HFFc6 (cell line): Measurements from ENCODE around the gene CHSY3. TPM values are rescaled to one million over a fixed set of nuclear protein-coding genes. Genes with fewer than 3 reads are reported as not detected.

Source experiments
- DNase-seq: peaks from one replicate; pipeline ENCODE4 v3.0.0-alpha.2; 2018
- H3K27ac Mint-ChIP-seq: 2 replicates; pipeline ENCODE4 v1.8.0; 2020; ENCODE audit warnings: mild to moderate bottlenecking, mixed read lengths
- H3K27me3 Mint-ChIP-seq: 2 replicates; pipeline ENCODE4 v1.8.0; 2021; ENCODE audit warnings: mild to moderate bottlenecking, moderate library complexity, mixed read lengths; ENCODE audit not compliant: insufficient read depth
- H3K36me3 Mint-ChIP-seq: 2 replicates; pipeline ENCODE4 v1.8.0; 2021; ENCODE audit warnings: low read depth, mixed read lengths
- H3K4me1 Mint-ChIP-seq: 2 replicates; pipeline ENCODE4 v1.8.0; 2020; ENCODE audit warnings: low read depth, mixed read lengths
- H3K4me3 Mint-ChIP-seq: 2 replicates; pipeline ENCODE4 v1.8.0; 2020; ENCODE audit warnings: mild to moderate bottlenecking, moderate library complexity, mixed read lengths
- H3K9me3 Mint-ChIP-seq: 2 replicates; pipeline ENCODE4 v1.8.0; 2020; ENCODE audit warnings: mild to moderate bottlenecking, mixed read lengths
- total RNA-seq, 6 experiments: library from RNA; stranded (reverse); fragmentation: NEBNext Ultra II Directional; extraction: Animal tissue kit (Norgen Biotek cat#: 25700); gene quantifications; 2 replicates in 1 of 6; 3 replicates in 5 of 6; pipeline ENCODE4 v1.2.3, GENCODE V29; 2021
- TF ChIP-seq, protein P1 (sequence below): fragments of 200-600 bp; sonication (generic); IDR thresholded peaks from 2 replicates; pipeline ENCODE4 v1.5.0; 2021; ENCODE audit warnings: antibody characterized with exemption, mild to moderate bottlenecking

Gene CHSY3
- total RNA-seq, 6 experiments from 2014 or later = 0.07 to 0.19 (median 0.07) TPM; not detected in 2

DNA sequence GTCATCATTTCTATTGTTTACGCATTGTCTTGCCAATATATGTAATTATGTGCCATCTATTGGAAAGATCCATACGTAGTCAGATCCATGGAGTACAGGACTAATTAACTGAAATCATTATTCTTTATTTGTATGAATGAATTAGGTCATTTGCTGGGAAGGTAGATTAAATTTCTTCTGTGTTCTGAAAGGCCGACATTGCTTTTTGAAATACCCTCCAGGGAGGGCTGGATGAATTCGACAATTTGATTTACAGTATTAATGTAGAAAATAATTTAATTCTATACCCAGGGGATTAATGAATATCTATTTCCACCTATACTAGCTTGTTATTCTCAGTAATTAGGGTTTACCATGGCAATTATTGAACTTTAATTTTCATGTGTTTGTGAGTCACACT, 117.6 kb downstream of the CHSY3 start:
- Mint-ChIP-seq H3K36me3 (peaks cover 5% of the 10 kb centered on the region; the same call in 1 of the 2 replicates), H3K4me3 (no peak overlapping the region), H3K4me1 (no peaks in the 10 kb centered on the region), H3K27ac (no peak overlapping the region), H3K27me3 (no peaks in the 10 kb centered on the region), H3K9me3 (peaks cover 38% of the 10 kb centered on the region)
- DNase-seq = no peak
- TF ChIP-seq, protein P1, sequence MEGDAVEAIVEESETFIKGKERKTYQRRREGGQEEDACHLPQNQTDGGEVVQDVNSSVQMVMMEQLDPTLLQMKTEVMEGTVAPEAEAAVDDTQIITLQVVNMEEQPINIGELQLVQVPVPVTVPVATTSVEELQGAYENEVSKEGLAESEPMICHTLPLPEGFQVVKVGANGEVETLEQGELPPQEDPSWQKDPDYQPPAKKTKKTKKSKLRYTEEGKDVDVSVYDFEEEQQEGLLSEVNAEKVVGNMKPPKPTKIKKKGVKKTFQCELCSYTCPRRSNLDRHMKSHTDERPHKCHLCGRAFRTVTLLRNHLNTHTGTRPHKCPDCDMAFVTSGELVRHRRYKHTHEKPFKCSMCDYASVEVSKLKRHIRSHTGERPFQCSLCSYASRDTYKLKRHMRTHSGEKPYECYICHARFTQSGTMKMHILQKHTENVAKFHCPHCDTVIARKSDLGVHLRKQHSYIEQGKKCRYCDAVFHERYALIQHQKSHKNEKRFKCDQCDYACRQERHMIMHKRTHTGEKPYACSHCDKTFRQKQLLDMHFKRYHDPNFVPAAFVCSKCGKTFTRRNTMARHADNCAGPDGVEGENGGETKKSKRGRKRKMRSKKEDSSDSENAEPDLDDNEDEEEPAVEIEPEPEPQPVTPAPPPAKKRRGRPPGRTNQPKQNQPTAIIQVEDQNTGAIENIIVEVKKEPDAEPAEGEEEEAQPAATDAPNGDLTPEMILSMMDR = no peak

DNA sequence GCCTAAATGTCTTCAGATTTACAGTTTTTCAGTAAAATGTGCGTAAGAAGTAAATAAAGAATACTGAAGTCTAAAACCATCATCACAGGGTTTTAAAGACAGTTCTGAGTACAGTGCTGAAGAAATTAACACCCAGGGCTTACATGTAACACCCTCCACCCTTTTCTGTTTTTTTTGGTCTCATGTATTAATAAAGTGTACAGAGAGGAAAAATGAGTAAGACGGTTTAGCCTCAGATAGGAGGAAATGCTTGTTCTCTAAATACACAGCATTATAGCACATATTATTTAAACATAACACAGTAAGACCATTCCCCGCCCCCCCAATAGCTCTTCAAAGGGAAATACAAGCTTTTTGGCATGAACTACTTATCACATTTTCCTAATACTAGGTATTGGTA, 119.3 kb downstream of the CHSY3 start:
- H3K27me3 Mint-ChIP-seq = no peaks in the 10 kb centered on the region
- no peak for DNase-seq
- H3K36me3 Mint-ChIP-seq = peaks cover 5% of the 10 kb centered on the region; the same call in 1 of the 2 replicates
- no peak overlapping the region for H3K27ac Mint-ChIP-seq
- H3K4me3 Mint-ChIP-seq = no peak overlapping the region
- H3K4me1 Mint-ChIP-seq = no peaks in the 10 kb centered on the region
- peaks cover 35% of the 10 kb centered on the region for H3K9me3 Mint-ChIP-seq
- TF ChIP-seq, protein P1 = no peak

DNA sequence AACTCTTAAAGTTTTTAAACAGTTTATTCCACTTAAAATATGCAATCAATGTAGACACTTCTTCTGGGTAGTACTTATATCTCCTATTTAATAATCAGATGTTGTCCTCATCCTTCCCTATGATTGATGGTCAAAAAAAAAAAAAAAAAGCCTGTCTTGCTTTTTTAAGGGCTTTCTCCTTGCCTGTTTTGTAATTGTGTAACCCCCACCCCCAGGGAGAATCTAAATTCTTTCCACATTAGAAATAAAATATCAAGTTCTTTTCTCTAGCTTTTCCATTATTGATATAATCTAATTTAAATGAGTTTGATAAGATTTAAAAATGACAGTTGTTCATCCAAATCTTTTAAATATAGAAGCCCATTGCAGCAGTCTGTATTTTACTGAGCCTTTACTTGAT, 119.7 kb downstream of the CHSY3 start:
- TF ChIP-seq, protein P1 = no peak
- H3K9me3 Mint-ChIP-seq = peaks cover 35% of the 10 kb centered on the region
- no peak for DNase-seq
- peaks cover 5% of the 10 kb centered on the region; the same call in 1 of the 2 replicates for H3K36me3 Mint-ChIP-seq
- H3K4me3 Mint-ChIP-seq = no peak overlapping the region
- no peaks in the 10 kb centered on the region for H3K4me1 Mint-ChIP-seq
- H3K27me3 Mint-ChIP-seq = no peaks in the 10 kb centered on the region
- H3K27ac Mint-ChIP-seq = no peak overlapping the region

DNA sequence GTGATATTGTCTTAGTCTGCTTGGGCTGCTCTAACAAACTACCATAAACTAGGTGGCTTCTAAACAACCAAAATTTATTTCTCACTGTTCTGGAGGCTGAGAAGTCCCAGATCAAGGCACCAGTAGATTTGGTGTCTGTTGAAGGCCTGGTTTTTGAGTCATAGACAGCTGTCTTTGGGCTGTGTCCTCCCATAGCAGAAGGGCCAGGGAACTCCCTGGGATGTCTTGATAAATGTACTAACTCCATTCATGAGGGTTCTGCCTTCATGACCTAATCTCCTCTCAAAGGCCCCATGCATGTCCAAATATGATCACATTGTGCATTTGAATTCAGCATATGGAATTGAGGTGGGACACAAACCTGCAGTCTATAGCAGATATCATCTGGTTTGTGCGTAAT, 121.2 kb downstream of the CHSY3 start:
- no peak overlapping the region for H3K27ac Mint-ChIP-seq

DNA sequence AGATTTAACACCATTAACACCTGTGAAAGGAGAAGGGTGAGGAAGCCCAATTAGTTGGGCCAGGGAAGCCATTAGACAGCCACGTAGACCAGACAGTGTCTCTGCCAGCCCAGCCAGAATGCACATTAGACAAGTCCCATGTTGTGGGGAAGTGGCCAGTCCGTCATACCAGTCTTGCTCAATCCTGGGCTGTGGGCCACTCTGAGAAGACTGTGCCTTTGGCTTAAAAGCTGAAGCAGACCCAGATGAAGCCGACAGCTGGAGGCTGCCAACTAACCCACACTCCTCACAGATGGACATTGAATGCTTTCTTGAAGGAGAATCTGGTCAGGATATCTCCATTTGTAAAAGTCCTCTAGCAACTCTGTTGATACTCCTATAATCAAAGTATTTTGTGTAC, 128.5 kb downstream of the CHSY3 start:
- Mint-ChIP-seq H3K4me3 (no peak overlapping the region), H3K4me1 (no peaks in the 10 kb centered on the region), H3K27ac (no peak overlapping the region), H3K36me3 (no peaks in the 10 kb centered on the region), H3K27me3 (no peaks in the 10 kb centered on the region), H3K9me3 (peaks cover 32% of the 10 kb centered on the region)
- no peak for DNase-seq
- TF ChIP-seq, protein P1 = no peak

More for the DNA sequence above, 121.2 kb downstream of the CHSY3 start:
- Mint-ChIP-seq H3K4me1 (no peaks in the 10 kb centered on the region), H3K4me3 (no peak overlapping the region), H3K36me3 (no peaks in the 10 kb centered on the region), H3K27me3 (no peaks in the 10 kb centered on the region), H3K9me3 (peaks cover 22% of the 10 kb centered on the region)
- TF ChIP-seq, protein P1 = no peak
- DNase-seq = no peak
